SIG-M5 (cell line): ENCODE measurements around the gene RO60.
"Not testable (repeated sequence)": the region's sequence is repeated elsewhere in the genome, so short reads cannot be mapped to it uniquely, and the experiment has no call there.

Experiments
- DNase-seq: peaks from one replicate; lab custom pipeline; 2025; lab: John Stamatoyannopoulos, UW

The RO60 gene

DNA sequence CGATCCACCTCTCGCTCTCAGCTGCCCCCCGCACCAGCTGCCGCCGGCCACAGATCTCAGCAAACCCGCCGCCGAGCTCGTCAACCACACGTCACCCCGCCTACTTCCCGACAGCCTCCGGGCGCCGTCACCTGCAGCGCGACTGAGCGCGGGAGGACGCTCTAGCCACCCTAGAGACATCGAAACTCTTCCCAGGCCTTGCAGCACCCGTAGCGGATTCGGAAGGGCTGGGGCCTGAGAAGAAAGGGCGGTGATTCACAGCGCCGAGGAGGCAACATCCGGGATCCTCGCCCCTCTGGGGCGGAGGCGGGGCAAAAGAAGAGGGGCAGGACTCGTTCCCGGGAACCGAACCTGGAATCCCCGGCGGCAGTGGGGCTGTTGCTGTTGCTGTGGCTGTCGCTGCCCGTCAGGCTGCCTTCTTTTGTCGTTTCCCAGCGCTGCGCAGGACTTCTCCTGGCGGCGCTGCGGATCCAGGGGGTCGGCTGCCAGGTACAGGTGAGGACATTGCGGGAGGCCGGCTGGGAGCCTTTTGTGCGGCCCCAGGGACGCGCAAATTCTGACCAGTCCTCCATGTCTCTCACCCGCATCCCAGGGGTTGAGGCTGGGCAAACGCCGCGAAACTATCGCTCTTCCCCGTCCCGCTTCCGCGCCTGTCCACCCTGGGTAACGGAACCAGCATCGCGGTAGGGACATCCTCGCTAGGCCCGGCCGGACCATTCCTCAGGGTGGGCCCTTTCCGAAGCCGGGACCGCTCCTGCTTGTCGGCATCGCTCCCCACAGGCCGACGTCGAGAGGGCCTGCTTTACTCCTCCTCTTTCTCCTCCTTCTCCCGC, at the start of gene RO60, which contains the start of gene UCHL5:
RO60 (plus strand) TSS at position 331 of the 833 bp plus-strand sequence. CDS start 9,443 bp downstream, outside the sequence.
UCHL5 (minus strand) TSS at position 79 of the 833 bp plus-strand sequence. CDS start 100 bp downstream, outside the sequence.
- DNase-seq = peak; percentile 99

DNA sequence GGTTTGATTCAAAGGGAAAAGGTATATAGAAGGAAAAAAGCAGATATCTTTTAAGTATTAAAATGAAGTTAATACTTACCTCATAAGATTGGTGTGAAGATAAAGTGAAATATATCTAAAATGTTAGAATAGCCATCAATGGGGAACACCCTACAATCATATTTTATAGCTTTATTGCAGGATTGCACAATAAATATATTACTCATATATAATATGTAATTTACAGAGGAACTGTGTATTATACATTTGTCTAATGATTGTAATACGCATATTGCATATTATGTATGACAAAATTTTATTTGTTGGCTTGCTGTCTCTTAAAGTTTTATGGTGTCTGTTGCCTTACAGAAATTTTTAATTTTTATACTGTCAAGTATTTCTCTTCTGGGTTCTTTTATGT, 48.0 kb upstream of the RO60 start:
- DNase-seq = no peak

DNA sequence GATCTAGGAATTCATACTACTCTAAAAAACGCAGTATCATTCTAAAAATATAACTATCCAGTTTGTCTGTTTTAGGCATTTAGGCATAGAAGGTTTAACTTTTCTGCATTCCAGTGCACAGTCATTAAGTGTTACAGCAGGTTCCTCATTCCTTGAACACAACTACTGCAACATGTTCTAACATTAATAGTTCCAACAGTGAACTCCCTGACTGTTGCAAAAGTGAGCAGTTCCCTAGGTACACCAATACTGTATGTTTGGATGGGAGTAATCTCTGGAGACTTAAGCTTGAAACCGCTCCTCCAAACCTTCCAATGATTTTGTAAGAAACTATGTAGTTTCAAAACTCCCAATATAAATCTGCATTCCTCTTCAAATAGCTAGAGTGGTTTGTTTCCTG, 46.4 kb upstream of the RO60 start:
- no peak for DNase-seq

DNA sequence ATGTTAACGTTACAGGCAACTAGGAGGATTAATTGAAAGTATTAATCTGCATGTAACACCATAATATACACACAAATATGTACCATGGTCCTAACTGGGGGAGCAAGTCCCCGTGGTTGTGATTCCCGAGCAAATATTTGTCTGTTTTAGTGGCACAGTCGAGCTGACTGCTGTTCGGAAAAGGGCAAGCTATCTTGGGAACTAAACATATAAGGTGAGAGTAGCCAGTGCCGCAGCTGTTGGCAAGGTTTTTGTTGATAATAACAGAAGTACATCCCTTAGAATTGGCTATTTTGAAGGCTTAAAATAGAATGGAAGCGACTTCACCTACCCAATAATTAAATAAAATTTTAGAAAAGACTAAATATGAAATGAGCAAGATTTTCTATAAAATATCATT, 45.7 kb upstream of the RO60 start:
- DNase-seq = no peak

DNA sequence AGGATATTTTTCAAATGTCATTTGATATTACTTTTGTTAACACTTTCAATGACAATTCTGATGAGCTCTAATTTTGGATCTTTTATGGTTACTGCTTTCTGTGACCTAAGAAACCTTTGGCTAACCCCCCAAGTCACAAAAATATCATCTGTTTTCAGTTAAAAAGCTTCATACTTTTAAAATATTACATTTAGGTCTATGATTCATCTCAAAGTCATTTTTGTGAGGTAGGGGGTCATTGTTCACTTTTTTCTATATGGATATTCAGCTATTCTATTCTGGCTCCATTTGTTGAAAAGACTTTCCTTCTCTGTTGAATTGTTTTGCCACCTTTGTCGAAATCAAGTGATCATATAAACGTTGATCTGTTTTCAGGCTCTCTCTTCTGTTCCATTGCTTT, 45.0 kb upstream of the RO60 start:
- DNase-seq = no peak

DNA sequence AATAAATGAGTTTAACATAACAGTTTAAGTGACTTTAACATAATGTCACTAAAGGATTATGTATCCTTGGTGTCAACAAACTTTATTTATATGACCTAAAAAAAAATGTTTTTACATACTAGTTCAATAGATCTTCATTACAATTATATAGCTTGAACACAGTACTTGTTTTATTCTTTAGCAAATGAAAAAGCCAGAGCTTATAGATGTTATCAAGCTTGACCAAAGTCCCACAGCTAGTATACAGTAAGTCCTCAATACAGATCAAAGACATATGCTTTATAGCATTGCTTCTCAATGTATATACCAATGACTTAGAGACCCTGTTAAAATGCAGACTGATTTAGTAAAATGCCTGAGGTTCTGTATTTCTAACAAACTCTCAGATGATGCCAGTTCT, 42.6 kb upstream of the RO60 start:
- no peak for DNase-seq

DNA sequence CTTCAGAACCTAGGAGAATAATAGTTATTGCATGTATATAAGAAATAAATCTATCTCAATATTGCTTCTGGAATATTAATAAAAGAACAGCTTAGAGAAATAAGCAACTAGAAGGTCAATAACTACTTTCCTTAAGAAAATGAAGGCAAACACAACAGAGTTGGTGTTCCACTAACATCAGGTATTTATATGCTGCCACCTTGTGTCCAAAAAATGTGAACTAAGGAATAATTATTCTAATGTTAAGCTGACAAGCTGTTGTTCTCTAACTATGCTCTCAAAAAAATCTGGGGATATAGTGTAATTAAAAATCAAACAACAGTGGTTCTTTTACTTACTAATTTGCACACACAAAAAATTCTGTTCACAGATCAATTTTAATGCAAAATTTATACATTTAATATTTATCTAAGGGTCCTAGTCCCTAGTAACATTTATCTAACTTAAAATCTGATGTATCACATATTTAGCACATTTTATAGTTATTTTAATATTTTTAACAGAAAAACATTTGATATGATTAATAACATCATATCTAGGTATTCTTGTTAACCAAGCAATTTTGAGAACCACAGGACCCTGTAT, 39.9 kb upstream of the RO60 start:
- DNase-seq = no peak

DNA sequence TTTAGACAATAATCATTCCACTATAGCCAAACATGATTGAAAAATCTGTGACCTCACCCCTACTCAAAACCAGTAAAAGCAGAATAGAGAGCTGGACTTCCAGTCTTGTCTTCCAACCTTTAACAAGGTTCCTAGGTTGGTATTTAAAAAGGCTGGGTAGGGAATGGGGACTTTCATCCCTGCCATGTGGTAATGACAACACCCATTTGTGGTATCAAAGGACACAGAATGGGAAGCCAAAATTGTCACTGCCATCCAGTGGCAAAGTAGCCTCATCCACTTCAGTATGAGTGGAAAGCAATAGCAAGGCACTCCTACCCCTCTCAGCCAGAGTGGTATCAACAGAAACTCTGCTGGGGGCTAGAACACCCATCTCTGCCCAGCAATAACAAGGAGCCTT, 34.2 kb upstream of the RO60 start:
- no peak for DNase-seq

DNA sequence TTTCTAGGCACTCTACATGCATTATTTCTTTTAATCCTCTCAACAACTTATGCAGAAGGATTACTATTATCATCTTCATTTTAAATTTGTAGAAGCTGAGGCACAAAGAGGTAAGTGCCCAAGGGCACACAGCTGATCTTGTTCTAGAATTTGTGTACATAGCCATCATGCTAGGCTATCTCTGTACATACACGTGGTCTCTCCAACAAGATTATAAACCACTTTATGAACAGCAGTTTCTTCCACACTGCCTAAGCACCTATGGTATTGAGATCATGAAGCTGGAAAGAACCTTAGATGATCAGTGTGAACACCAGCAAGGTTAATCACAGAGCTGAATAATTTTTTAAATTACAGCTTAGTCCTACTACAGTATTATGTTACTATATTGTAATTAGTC, 29.1 kb upstream of the RO60 start:
- no peak for DNase-seq

DNA sequence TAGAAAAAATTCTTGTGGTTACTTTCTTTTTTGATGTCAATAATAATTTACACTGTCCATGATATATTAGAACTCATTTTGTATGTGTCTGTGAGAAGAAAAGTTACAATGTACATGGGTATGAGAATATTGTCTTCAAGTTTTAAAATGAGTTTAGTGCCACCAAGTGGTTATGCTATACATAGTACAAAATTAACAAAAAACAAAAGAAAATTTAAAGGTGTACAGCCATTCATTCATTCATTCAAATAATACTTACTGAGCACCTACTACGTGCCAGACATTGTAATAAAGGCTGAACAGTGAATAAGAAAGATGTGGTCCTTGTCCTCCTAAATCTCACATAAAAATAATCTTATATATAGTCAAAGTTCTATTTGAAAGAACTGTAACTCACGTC, 28.0 kb upstream of the RO60 start:
- DNase-seq = no peak

DNA sequence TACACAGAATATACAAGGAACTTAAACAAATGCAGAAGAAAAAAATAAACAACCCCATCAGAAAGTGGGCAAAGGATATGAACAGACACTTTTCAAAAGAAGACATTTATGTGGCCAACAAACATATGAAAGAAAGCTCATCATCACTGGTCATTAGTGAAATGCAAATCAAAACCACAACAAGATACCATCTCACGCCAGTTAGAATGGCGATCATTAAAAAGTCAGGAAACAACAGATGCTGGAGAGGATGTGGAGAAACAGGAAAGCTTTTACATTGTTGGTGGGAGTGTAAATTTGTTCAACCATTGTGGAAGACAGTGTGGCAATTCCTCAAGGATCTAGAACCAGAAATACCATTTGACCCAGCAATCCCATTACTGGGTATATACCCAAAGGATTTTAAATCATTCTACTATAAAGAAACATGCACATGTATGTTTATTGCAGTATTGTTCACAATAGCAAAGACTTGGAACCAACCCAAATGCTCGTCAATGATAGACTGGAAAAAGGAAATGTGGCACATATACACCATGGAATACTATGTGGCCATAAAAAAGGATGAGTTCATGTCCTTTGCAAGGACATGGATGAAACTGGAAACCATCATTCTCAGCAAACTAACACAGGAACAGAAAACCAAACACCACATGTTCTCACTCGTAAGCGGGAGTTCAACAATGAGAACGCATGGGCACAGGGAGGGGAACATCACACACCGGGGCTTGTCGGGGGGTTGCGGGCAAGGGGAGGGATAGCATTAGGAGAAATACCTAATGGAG, 26.6 kb upstream of the RO60 start:
- not testable (repeated sequence) for DNase-seq

DNA sequence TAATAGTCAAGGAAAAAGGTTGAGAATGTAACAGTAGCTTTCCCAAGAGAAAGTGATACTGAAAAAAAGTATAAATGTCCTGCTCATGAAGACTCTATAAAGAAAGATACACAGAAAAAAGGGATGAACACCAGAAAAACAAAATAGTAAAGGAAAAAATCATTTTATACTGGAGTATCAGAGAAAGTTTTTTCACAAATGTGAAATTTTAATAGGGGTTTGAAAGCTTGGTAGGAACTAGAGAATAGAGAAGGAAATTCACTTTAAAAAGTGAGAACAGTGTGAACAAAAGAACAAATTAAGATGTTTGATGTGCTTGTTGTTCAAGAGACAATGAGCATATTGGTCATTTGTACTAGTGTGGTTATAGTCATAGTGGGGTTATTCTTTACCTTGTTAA, 25.8 kb upstream of the RO60 start:
- DNase-seq = no peak

DNA sequence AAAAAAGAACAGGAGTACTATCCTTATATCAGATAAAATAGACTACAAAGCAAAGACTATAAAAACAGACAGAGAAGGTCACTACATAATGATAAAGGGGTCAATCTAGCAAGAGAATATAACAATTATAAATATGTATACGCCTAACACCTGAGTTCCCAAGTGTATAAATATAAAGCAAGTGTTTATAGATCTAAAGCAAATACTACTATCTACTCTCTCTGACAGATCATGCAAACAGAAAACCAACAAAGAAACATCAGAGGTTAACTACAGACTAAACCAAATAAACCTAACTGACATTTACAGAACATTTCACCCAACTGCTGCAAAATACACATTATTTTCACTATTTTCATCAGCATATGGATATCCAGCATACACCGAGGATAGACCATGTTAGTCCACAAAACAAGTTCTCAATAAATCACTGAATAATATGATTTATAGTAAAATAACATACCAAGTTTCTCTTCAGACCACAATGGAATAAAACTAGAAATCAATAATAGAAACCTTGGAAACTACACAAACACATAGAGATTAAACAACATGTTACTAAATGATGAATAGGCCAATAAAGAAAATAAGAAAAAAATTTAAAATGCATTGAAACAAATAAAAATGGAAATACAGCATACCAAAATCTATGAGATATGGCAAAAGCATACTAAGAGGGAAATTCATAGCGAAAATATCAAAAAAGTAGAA, 22.9 kb upstream of the RO60 start:
- DNase-seq = no peak

DNA sequence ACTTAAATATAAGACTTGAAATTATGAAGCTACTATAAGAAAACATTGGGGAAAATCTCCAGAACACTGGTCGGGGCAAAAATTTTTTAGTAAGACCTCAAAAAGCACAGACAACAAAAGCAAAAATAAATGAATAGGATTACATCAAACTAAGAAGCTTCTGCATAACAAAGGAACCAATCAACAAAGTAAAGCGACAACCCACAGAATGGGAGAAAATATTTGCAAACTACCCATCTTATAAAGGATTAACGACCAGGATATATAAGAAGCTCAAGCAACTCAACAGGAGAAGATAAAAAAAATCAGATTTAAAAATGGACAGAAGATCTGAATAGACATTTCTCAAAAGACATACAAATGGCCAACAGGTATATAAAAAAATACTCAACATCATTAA, 19.4 kb upstream of the RO60 start:
- DNase-seq = no peak

DNA sequence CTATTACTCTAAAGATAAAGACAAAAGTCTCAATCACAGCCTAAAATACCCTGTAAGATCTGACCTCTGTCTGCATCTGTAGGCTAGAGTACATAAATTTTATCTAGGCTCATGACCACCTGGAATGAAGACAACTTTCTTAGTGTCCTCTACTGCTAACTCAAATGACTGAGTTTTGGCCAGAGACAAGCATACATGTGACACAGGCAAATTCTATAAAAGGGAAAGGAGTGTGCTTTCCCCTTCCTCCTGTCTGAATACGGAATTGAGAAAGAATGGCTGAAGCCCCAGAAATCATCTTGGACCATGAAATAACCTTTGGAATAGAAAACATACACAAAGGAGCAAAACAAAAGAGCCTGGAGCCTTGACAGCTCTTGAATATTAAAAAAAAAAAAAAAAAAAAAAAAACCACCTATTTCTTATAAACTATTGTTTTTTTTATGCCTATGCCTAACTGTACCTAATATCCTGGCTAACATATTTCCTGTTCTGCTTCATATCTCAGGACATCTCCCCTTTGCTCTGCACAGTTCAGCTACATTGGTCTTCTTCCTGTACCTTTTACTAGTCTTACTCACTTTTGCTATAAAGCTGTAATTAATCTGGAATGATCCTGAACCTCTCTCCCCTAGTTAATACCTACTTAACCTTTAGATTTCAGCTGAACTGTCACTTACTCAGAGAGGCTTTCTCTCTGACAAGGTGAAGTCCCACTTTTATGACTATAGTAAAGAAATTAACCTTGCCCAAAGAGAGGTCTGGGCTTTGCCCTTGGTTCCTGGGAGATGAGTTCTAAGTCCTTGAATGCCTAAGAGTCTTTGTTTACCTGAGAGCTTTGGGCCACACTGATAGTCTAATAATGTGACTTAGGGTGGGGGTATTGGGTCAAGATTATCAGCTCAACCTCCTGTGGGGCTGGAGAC, 16.4 kb upstream of the RO60 start:
- no peak for DNase-seq

DNA sequence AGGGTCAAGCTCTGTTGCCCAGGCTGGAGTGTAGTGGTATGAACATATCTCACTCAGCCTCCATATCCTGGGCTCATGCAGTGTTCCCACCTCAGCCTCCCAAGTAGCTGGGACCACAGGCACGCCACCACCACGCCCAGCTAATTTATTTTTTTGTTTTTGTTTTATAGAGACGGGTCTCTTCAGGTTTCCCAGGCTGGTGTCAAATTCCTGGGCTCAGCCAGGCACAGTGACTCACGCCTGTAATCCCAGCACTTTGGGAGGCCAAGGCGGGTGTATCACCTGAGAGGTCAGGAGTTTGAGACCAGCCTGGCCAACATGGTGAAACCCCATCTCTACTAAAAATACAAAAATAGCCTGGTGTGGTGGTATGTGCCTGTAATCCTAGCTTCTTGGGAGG, 10.5 kb upstream of the RO60 start:
- not testable (repeated sequence) for DNase-seq

DNA sequence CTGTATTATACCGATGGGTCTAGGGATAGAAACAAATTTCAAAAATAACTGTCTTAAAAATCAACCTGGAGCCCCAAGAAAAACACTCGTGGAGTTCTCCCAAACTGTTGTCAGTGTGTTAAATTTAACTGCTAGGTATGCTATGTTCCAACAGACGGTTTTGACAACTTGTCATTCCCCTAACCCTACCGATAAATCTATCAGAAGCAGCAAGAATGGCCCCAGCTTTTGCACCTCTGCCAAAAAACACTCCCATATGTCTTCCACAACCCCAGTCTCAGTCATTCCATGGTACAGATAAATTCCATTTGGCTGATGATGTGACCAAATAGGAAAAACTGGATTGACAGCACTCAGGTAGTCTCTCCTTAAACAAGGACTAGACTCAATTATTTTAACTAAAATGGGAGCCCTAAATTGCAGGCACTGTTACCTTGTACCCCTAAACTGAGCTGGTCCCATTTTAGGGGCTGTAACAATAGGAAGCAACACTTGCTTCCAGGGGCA, 5.2 kb upstream of the RO60 start:
- DNase-seq = no peak

DNA sequence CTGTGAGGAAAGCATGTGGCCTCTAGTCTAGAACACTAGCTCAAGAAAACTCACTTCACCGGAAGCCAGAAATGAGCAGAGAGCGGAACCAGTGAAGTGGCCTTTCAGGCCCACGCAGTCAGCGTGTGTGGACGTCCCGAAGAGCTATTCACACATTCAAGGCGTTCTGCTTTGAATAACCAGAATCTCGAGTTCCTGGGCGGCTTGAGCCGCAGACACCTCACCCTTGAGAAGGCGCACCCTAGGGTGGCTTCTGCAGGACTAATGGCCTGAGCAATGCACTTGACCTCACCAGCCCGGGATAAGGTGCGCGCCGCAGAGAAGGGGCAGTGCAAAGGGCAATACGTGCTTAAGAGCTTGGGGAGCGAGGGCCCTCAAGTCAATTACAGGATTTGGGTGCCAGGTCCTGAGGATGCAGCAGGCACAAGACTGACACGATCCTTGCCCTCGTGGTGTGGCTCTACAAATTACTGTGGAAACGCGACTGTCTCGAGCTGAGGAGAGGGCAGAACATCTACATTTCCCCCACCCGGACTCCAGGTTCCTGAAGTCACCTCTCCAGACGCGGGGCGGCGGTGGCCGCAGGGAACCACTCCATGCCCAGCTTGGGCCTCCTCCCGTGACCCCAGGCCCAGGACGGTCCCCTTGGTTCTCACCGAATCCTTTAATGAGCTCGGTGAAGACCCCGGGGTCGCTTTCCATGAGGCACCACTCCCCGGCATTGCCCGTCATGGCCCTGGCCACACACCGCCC, 707 bp upstream of the RO60 start:
- peak; percentile 42 for DNase-seq

DNA sequence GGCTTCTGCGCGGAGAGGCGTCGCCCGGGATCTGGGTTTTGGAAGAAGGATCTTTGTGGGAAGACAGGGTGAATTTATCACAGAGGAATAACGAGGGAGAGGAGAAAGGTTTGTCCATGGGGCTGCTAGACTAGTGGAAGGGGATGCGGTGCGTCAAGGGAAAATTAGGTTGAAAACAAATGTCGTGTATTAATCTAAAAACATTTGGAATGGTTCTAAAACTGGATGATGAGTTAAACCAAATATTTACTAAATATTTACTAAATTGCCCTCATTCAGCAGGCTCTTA, 647 bp downstream of the RO60 start:
- DNase-seq = no peak

DNA sequence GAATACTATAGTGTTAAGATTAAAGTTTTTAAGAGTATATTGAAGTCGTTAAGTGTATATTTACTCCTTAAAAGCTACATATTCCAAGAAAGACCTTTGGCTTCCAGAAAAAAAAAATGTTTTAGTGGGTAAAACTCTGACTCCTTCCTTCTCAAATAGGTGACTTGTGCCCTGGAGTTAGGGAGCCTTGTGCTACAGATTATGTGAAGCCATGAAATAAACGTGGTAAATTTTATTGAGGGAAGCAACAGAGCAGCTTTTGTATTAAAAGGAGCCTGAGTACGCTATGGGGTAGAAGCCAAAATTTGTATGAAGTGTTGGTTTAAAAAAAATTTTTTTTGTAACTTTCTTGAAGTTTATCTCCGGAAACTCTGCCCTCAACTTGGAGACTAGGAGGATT, 994 bp downstream of the RO60 start:
- no peak for DNase-seq
